Measurements from ENCODE around the gene FAM222A. TPM values are rescaled to one million over a fixed set of nuclear protein-coding genes. Genes with fewer than 3 reads are reported as not detected.

The FAM222A gene
- total RNA-seq, 1 donor from 2014 or later, result 2.4 TPM

DNA sequence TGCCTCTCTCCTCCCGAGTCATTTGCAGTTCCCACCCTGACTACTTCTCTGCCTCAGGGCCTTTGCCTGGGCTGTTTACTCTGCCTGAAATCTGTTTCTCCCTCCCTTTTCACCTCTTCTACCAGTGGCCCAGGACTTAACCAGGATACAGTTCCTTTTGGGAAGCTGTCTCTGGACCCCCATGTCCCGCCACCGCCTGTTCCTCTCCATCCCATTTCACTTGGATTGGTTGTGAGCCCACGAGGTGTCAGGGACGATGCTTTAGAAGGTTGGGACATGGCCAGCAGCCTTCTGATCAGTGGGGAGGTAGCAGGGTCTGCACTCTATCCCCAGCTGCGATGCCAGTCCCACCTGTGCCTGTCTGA lies 51.8 kb downstream of the FAM222A start:
- Histone ChIP-seq H3K4me1 (peaks cover 12% of the 10 kb centered on the region), H3K27me3 (ENCODE audit: low read depth) (no peaks in the 10 kb centered on the region), H3K4me3 (no peak overlapping the region), H3K36me3 (no peaks in the 10 kb centered on the region), H3K9me3 (peaks cover 5% of the 10 kb centered on the region), H3K27ac (no peak overlapping the region)
- no peak for ATAC-seq
- DNase-seq, result peak; percentile 16
- TF ChIP-seq, protein P1, sequence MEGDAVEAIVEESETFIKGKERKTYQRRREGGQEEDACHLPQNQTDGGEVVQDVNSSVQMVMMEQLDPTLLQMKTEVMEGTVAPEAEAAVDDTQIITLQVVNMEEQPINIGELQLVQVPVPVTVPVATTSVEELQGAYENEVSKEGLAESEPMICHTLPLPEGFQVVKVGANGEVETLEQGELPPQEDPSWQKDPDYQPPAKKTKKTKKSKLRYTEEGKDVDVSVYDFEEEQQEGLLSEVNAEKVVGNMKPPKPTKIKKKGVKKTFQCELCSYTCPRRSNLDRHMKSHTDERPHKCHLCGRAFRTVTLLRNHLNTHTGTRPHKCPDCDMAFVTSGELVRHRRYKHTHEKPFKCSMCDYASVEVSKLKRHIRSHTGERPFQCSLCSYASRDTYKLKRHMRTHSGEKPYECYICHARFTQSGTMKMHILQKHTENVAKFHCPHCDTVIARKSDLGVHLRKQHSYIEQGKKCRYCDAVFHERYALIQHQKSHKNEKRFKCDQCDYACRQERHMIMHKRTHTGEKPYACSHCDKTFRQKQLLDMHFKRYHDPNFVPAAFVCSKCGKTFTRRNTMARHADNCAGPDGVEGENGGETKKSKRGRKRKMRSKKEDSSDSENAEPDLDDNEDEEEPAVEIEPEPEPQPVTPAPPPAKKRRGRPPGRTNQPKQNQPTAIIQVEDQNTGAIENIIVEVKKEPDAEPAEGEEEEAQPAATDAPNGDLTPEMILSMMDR (IDR thresholded peaks at IDR 0.05), result no peak
- intact Hi-C loops (cut with DNase I), result no loop called here

GRCh38 chr12:109766251-109766778 lies 52.7 kb downstream of the FAM222A start:
- Histone ChIP-seq H3K4me3 (no peak overlapping the region), H3K36me3 (no peaks in the 10 kb centered on the region), H3K27ac (no peak overlapping the region), H3K9me3 (peaks cover 5% of the 10 kb centered on the region), H3K27me3 (ENCODE audit: low read depth) (no peaks in the 10 kb centered on the region), H3K4me1 (peaks cover 4% of the 10 kb centered on the region)
- ATAC-seq (no peak), DNase-seq (peak; percentile 24)
- intact Hi-C loops (cut with DNase I), result no loop called here
- TF ChIP-seq, protein P1 (IDR thresholded peaks at IDR 0.05), result no peak

GRCh38 chr12:109767456-109767855 lies 53.8 kb downstream of the FAM222A start:
- Histone ChIP-seq H3K27me3 (ENCODE audit: low read depth) (no peaks in the 10 kb centered on the region), H3K4me1 (no peaks in the 10 kb centered on the region), H3K36me3 (no peaks in the 10 kb centered on the region), H3K27ac (no peak overlapping the region), H3K9me3 (peaks cover 5% of the 10 kb centered on the region), H3K4me3 (no peak overlapping the region)
- DNase-seq, result no peak
- TF ChIP-seq, protein P1 (IDR thresholded peaks at IDR 0.05), result no peak
- no peak for ATAC-seq
- intact Hi-C loops (cut with DNase I), result no loop called here

- H3K9me3 ChIP-seq, result peaks cover 3% of the 10 kb centered on the region
- intact Hi-C loops (cut with DNase I), result no loop called here
- no peak overlapping the region for H3K4me3 ChIP-seq
- H3K36me3 ChIP-seq, result no peaks in the 10 kb centered on the region
- TF ChIP-seq, protein P1 (IDR thresholded peaks at IDR 0.05), result no peak
- H3K27ac ChIP-seq, result no peak overlapping the region
- peak; percentile 40 for DNase-seq
- H3K27me3 ChIP-seq (ENCODE audit: low read depth), result no peaks in the 10 kb centered on the region
- peaks cover 7% of the 10 kb centered on the region for H3K4me1 ChIP-seq
- ATAC-seq, result no peak
Measured at GRCh38 chr12:109767991-109768900, 54.6 kb downstream of the FAM222A start.

GRCh38 chr12:109768901-109769670 lies 55.5 kb downstream of the FAM222A start:
- intact Hi-C loops (cut with DNase I), result no loop called here
- H3K36me3 ChIP-seq, result no peaks in the 10 kb centered on the region
- H3K27me3 ChIP-seq (ENCODE audit: low read depth), result no peaks in the 10 kb centered on the region
- peaks cover 12% of the 10 kb centered on the region for H3K4me1 ChIP-seq
- no peak for ATAC-seq
- DNase-seq, result no peak
- no peak overlapping the region for H3K27ac ChIP-seq
- H3K9me3 ChIP-seq, result no peaks in the 10 kb centered on the region
- TF ChIP-seq, protein P1 (IDR thresholded peaks at IDR 0.05), result no peak
- no peak overlapping the region for H3K4me3 ChIP-seq
